Nephron (organoid): ENCODE results near the gene QRFP.

Experiments used
- H3K27ac Mint-ChIP-seq, 3 experiments: 2 replicates each; pipeline ENCODE4 v1.8.0; 2020; ENCODE audit warnings: mixed read lengths in 3 of 3, mild to moderate bottlenecking in 2 of 3, moderate library complexity in 1 of 3
- H3K27me3 Mint-ChIP-seq: 2 replicates; pipeline ENCODE4 v1.8.0; 2021; ENCODE audit warnings: low read depth, mild to moderate bottlenecking, moderate library complexity, mixed read lengths
- H3K36me3 Mint-ChIP-seq: 2 replicates; pipeline ENCODE4 v1.8.0; 2020; ENCODE audit warnings: low read depth, mixed read lengths
- H3K4me1 Mint-ChIP-seq: 2 replicates; pipeline ENCODE4 v1.8.0; 2020; ENCODE audit warnings: mixed read lengths
- H3K4me3 Mint-ChIP-seq, 3 experiments: 2 replicates each; pipeline ENCODE4 v1.8.0; 2020; ENCODE audit warnings: mild to moderate bottlenecking in 3 of 3, mixed read lengths in 3 of 3, moderate library complexity in 2 of 3
- H3K9me3 Mint-ChIP-seq: 2 replicates; pipeline ENCODE4 v1.8.0; 2020; ENCODE audit warnings: mixed read lengths
- TF ChIP-seq, protein P1 (sequence below), 3 experiments: fragments of 200-600 bp; sonication (generic); IDR thresholded peaks; one replicate each; pipeline ENCODE4 v1.5.0; 2021; ENCODE audit warnings: antibody characterized with exemption in 3 of 3; ENCODE audit not compliant: unreplicated experiment in 3 of 3

The QRFP gene

GRCh38 chr9:130867556-130867955 lies 29.1 kb downstream of the QRFP start:
- no peak overlapping the region for H3K4me3 Mint-ChIP-seq
- H3K27ac Mint-ChIP-seq, result peak overlapping the region in 1 of 3 experiments; percentile 38
- TF ChIP-seq, protein P1, sequence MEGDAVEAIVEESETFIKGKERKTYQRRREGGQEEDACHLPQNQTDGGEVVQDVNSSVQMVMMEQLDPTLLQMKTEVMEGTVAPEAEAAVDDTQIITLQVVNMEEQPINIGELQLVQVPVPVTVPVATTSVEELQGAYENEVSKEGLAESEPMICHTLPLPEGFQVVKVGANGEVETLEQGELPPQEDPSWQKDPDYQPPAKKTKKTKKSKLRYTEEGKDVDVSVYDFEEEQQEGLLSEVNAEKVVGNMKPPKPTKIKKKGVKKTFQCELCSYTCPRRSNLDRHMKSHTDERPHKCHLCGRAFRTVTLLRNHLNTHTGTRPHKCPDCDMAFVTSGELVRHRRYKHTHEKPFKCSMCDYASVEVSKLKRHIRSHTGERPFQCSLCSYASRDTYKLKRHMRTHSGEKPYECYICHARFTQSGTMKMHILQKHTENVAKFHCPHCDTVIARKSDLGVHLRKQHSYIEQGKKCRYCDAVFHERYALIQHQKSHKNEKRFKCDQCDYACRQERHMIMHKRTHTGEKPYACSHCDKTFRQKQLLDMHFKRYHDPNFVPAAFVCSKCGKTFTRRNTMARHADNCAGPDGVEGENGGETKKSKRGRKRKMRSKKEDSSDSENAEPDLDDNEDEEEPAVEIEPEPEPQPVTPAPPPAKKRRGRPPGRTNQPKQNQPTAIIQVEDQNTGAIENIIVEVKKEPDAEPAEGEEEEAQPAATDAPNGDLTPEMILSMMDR (IDR thresholded peaks at IDR 0.05; ENCODE audit: unreplicated experiment in 3 of 3), result no peak
- peaks cover 67% of the 10 kb centered on the region for H3K36me3 Mint-ChIP-seq
- H3K4me1 Mint-ChIP-seq, result peaks cover 24% of the 10 kb centered on the region
- no peaks in the 10 kb centered on the region for H3K9me3 Mint-ChIP-seq
- no peaks in the 10 kb centered on the region for H3K27me3 Mint-ChIP-seq

- H3K27me3 Mint-ChIP-seq, result no peaks in the 10 kb centered on the region
- peaks cover 35% of the 10 kb centered on the region for H3K4me1 Mint-ChIP-seq
- no peak overlapping the region for H3K4me3 Mint-ChIP-seq
- peak overlapping the region in 2 of 3 experiments; percentile 0 to 34 for H3K27ac Mint-ChIP-seq
- H3K36me3 Mint-ChIP-seq, result peaks cover 64% of the 10 kb centered on the region
- TF ChIP-seq, protein P1 (IDR thresholded peaks at IDR 0.05; ENCODE audit: unreplicated experiment in 3 of 3), result peak; percentile 76 to 85 (median 77)
- H3K9me3 Mint-ChIP-seq, result no peaks in the 10 kb centered on the region
These were observed 30.1 kb downstream of the QRFP start for GRCh38 chr9:130866474-130866965.

DNA sequence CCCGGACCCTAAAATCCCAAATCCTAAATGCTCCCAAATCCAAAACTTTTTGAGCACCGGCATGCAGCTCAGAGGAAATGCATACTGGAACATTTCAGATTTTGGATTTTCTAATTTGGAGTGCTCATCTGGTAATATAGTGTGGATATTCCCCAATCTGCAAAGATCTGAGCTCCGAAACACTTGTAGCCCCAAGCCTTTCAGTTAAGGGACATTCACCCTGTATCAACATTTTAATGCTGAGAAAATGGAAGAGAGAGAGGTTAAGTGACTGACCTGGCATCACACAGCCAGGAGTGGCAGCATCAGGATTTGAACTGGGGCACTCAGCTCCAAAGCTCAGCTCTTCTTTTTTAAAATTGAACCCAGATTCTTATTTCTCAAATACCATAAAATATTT lies 30.7 kb downstream of the QRFP start:
- peaks cover 62% of the 10 kb centered on the region for H3K36me3 Mint-ChIP-seq
- no peaks in the 10 kb centered on the region for H3K9me3 Mint-ChIP-seq
- TF ChIP-seq, protein P1 (IDR thresholded peaks at IDR 0.05; ENCODE audit: unreplicated experiment in 3 of 3), result no peak
- H3K4me3 Mint-ChIP-seq, result no peak overlapping the region
- H3K27me3 Mint-ChIP-seq, result no peaks in the 10 kb centered on the region
- H3K27ac Mint-ChIP-seq, result peak overlapping the region in 1 of 3 experiments; percentile 0
- peaks cover 40% of the 10 kb centered on the region for H3K4me1 Mint-ChIP-seq

DNA sequence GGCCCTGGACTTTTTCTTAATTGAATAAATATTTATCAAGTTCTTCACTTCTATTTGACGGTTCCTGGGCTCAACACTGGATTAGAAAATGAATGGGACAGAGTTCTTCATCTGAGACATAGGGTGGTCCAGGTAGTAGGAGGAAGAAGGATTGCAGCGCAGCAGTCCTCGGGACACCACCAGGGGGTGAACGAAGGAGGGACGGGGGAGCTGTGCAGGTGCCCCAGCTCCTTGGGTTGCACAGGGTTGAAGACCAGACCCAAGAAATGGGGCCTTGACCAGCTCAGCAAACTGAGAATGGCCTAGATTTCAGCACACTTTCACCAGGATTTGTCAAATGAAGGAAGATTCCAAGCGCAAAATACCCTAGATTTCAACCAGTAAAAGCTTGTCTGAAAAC lies 32.1 kb downstream of the QRFP start:
- Mint-ChIP-seq H3K9me3 (no peaks in the 10 kb centered on the region), H3K4me3 (no peak overlapping the region), H3K27me3 (no peaks in the 10 kb centered on the region), H3K4me1 (peaks cover 45% of the 10 kb centered on the region), H3K36me3 (peaks cover 62% of the 10 kb centered on the region), H3K27ac (no peak overlapping the region)
- TF ChIP-seq, protein P1 (IDR thresholded peaks at IDR 0.05; ENCODE audit: unreplicated experiment in 3 of 3), result no peak

- Mint-ChIP-seq H3K36me3 (peaks cover 71% of the 10 kb centered on the region), H3K4me3 (no peak overlapping the region), H3K4me1 (peaks cover 61% of the 10 kb centered on the region), H3K27ac (peak overlapping the region in 2 of 3 experiments; percentile 6 to 68), H3K27me3 (no peaks in the 10 kb centered on the region), H3K9me3 (no peaks in the 10 kb centered on the region)
- TF ChIP-seq, protein P1 (IDR thresholded peaks at IDR 0.05; ENCODE audit: unreplicated experiment in 3 of 3), result no peak
These were observed 33.9 kb downstream of the QRFP start for GRCh38 chr9:130862747-130863146.

GRCh38 chr9:130862217-130862616 lies 34.4 kb downstream of the QRFP start:
- TF ChIP-seq, protein P1 (IDR thresholded peaks at IDR 0.05; ENCODE audit: unreplicated experiment in 3 of 3), result no peak
- Mint-ChIP-seq H3K9me3 (no peaks in the 10 kb centered on the region), H3K36me3 (peaks cover 73% of the 10 kb centered on the region), H3K4me3 (no peak overlapping the region), H3K27me3 (no peaks in the 10 kb centered on the region), H3K4me1 (peaks cover 66% of the 10 kb centered on the region), H3K27ac (peak overlapping the region in 2 of 3 experiments; percentile 6 to 68)
